NCI-H2196 (cell line): ENCODE data around the gene BICRAL.
"Not testable (repeated sequence)": the region's sequence is repeated elsewhere in the genome, so short reads cannot be mapped to it uniquely, and the experiment has no call there.

ENCODE experiments used
- DNase-seq: peaks from one replicate; lab custom pipeline; 2025; ENCODE audit not compliant: unreplicated experiment; lab: John Stamatoyannopoulos, UW

The BICRAL gene

GRCh38 chr6:42890311-42891198, 108.7 kb downstream of the BICRAL start:
- DNase-seq, result peak; percentile 93

- DNase-seq, result no peak
Measured at GRCh38 chr6:42891199-42891722, 109.4 kb downstream of the BICRAL start.

- not testable (repeated sequence) for DNase-seq
Measured at GRCh38 chr6:42894041-42894828, 112.4 kb downstream of the BICRAL start.

GRCh38 chr6:42896178-42896719, 114.4 kb downstream of the BICRAL start:
- DNase-seq, result no peak

DNA sequence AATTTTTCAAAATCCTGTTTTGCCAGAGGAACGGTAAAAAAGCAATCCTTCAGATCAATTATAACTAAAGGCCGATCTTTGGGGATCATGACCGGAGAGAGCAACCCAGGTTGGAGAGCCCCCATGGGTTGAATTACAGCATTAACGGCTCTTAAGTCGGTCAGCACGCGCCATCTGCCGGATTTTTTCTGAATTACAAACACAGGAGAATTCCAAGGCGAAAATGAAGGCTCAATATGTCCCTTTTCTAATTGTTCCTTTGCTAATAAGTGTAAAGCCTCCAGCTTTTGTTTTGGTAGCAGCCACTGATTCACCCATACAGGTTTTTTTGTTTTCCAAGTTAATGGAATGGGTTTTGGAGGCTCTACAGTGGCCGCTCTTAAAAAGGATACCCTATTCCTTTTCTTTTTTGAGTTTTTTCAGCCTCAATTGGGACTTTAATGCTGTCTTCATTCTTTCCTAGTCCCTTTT, 117.1 kb downstream of the BICRAL start:
- peak; percentile 76 for DNase-seq

GRCh38 chr6:42899871-42900270, 118.0 kb downstream of the BICRAL start:
- DNase-seq, result no peak

DNA sequence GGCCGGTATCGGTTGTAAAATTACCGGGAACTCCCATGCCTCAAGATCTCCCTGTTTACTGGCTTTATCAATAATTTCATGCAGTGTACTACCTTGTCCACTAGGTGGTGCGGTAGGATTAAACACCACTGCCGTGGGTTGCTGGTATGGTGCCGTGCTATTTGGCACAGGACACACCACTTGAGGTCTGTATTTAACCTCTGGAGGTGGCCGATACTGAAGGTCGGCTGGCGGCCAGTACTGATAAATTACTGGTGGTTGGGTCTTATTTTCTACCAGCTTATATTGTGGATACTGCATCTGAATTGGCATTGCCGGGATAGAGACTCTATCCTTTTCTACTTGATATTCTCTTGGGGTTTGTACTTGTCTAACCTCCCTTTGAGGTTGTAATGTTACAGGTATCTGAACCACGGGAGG, 119.7 kb downstream of the BICRAL start:
- DNase-seq, result peak; percentile 90

DNA sequence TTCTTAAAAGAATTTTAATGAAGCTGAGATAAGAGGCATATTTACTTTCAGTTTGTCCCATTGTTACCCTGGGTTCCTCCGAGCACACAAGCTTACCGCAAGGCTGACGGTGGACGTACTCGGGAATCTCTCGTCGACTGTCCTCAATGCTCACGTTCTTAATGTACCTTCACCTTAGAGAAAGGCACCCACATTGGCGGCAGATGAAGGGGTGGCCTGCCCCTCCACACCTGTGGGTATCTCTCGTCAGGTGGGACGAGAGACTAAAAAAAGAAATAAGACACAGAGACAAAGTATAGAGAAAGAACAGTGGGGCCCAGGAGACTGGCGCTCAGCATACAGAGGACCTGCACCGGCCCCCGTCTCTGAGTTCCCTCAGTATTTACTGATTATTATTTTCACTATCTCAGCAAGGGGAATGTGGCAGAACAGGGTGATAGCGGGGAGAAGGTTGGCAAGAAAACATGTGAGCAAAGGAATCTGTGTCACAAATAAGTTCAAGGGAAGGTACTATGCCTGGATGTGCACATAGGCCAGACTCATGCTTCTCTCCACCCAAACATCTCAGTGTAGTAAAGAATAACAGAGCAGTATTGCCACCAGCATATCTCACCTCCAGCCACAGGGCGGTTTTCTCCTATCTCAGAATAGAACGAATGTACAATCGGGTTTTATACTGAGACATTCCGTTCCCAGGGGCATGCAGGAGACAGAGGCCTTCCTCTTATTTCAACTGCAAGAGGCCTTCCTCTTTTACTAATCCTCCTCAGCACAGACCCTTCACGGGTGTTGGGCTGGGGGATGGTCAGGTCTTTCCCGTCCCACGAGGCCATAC, 120.8 kb downstream of the BICRAL start:
- DNase-seq, result not testable (repeated sequence)

GRCh38 chr6:42904467-42904866, 122.6 kb downstream of the BICRAL start:
- DNase-seq, result no peak

DNA sequence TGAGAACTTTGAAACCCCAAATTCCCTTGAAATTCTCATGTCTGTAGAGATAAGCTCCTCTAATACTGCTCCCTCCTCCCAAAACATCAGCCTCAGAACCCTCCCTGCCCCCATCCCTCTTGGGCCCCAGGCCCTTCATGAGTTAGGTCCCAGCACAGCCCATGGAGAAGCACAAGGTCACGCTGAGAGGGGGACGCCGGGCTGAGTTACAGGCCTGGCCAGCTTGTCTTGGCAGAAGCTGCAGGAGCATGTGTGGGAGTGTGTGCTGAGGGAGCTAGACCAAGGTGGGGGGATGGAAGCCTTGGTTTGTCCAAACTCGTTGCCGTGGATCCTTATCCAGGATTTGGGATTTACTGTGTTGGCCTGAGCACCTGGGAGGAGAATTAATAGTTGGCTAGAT, 125.5 kb downstream of the BICRAL start:
- DNase-seq, result no peak

DNA sequence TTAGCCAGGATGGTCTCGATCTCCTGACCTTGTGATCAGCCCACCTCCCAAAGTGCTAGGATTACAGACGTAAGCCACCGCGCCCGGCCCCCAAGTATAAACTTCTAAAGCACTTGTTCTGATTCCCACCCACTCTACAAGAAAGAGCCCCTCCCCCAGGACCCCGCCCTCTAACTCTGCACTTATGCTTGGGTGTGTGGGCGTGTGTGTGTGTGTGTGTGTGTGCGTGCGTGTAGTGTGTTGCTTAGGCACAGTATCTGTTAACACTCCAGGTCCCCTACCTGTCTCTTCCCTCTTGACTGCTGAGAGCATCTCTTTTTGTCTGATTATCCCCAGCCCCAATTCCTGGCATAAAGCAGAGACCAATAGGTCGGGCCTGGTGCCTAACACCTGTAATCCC, 128.0 kb downstream of the BICRAL start:
- no peak for DNase-seq

DNA sequence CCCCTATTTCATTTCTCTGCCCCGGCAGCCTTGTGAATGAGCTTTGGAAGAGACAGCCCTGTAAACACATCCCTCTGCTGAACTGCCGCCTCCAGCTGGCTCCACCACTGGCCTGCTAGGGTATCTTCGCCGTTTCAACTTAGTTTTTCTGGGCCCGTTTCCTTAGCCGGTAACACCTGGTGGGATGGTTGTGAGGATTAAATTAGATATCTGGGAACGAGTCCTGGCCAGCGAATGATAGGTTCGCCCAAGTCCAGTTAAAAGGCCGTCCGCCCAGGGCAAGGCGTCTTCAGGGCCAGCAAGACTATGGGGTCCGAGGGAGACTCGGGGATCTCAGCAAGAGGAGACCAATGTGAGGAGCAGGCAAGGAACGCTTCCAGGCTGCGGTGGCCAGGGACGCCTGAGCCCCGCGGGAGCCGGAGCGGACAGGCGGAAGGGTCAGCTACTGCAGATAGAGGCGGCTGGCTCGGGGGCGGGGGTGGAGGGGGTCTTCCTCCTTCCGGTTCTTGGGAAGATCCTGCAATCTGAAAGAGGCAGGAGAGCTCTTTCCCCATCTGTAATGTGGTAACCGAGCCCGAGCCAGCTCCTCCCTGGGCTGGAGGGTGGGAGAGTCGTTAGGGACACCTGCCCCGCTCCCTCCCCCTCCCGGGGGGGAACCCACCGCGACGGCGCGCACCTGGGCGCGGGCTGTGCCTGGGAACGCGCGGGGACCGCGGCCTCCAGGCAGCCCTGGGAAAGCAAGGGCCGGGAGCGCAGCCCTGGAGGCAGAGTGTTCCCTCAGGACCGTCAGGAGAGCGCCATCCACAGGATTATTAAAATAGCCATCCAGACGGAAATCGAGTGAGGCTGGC, 129.5 kb downstream of the BICRAL start:
- DNase-seq, result no peak

DNA sequence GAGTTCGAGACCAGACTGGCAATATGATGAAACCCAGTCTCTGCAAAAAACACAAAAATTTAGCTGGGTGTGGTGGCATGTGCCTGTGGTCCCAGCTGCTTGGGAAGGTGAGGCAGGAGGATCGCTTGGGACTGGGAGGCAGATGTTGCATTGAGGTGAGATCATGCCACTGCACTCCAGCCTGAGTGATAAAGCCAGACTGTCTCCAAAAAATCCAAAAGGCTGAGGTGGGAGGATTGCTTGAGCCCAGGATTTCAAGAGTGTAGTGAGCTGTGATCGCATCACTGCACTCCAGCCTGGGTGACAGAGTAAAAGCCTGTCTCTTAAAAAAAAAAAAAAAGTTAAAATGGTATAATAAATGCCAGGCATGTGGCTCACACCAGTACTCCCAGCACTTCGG, 132.7 kb downstream of the BICRAL start:
- DNase-seq, result no peak

GRCh38 chr6:42915732-42916131, 133.9 kb downstream of the BICRAL start, which contains the start of gene PTCRA:
Gene PTCRA (plus strand): TSS chr6:42916053. CDS start chr6:42916070, 17 bp downstream.
- no peak for DNase-seq

DNA sequence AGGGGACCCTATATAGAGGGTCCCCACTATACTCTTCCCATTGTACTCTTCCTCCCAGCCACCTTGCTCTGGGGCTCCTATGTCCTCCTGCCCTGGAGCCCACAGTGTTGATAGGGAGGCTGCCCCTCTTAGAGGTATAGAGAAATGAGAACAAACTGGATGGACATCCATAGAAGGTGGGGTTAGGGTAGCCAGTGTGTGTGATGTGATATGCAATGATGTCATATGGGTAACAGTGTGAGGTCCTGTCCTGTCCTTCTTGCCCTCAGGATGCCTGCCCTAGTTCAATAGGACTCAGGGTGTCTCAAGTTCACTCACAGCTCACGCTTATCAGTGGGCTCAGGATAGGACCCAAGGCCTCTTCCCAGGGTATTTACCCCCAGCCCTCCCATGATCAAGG, 134.4 kb downstream of the BICRAL start:
- DNase-seq, result no peak
